GM23338 (cell line): ENCODE data around the gene FOXP2. TPM values are rescaled to one million over a fixed set of nuclear protein-coding genes. Genes with fewer than 3 reads are reported as not detected.

Experiments
- ATAC-seq: fragments of 200-7000 bp; cut with Tn5 transposase; 3 replicates; pipeline ENCODE4 v1.9.1; 2020
- DNase-seq: peaks from one replicate; pipeline ENCODE4 v3.0.0-alpha.2; 2015; ENCODE audit warnings: low spot score
- H2AFZ ChIP-seq: fragments of 200-600 bp; sonication (generic); 2 replicates; pipeline ENCODE4 v1.8.0; 2016; ENCODE audit warnings: antibody characterized with exemption, mild to moderate bottlenecking, moderate library complexity
- H3F3A ChIP-seq: fragments of 200-600 bp; sonication (generic); replicated peaks from 2 replicates; pipeline ENCODE4 v1.8.0; 2017; ENCODE audit warnings: antibody characterized with exemption, mixed run types, low read depth
- H3K27ac ChIP-seq: fragments of 200-600 bp; sonication (generic); 2 replicates; pipeline ENCODE4 v1.6.1; 2016; ENCODE audit warnings: low read depth
- H3K27me3 ChIP-seq: fragments of 200-600 bp; sonication (generic); 2 replicates; pipeline ENCODE4 v1.8.0; 2016; ENCODE audit warnings: mild to moderate bottlenecking, mixed run types, moderate library complexity; ENCODE audit not compliant: insufficient read depth
- H3K36me3 ChIP-seq: fragments of 200-600 bp; sonication (generic); 2 replicates; pipeline ENCODE4 v1.8.0; 2016; ENCODE audit warnings: mild to moderate bottlenecking; ENCODE audit not compliant: insufficient read depth
- H3K4me1 ChIP-seq: fragments of 200-600 bp; sonication (generic); 2 replicates; pipeline ENCODE4 v1.8.0; 2016; ENCODE audit warnings: mild to moderate bottlenecking, moderate library complexity; ENCODE audit not compliant: insufficient read depth
- H3K4me2 ChIP-seq: fragments of 200-600 bp; sonication (generic); 2 replicates; pipeline ENCODE4 v1.7.1; 2017; ENCODE audit warnings: mixed run types
- H3K4me3 ChIP-seq: fragments of 200-600 bp; sonication (generic); 2 replicates; pipeline ENCODE4 v1.6.1; 2016; ENCODE audit warnings: mixed run types
- H3K79me2 ChIP-seq: fragments of 200-600 bp; sonication (generic); replicated peaks from 2 replicates; pipeline ENCODE4 v1.8.0; 2017; ENCODE audit warnings: mild to moderate bottlenecking; ENCODE audit not compliant: insufficient read depth
- H3K9me2 ChIP-seq: fragments of 200-600 bp; sonication (generic); 2 replicates; pipeline ENCODE4 v1.8.0; 2017; ENCODE audit not compliant: insufficient read depth
- H4K20me1 ChIP-seq: fragments of 200-600 bp; sonication (generic); replicated peaks from 2 replicates; pipeline ENCODE4 v1.8.0; 2017; ENCODE audit warnings: mild to moderate bottlenecking; ENCODE audit not compliant: insufficient read depth
- H3K27ac Mint-ChIP-seq: 2 replicates; pipeline ENCODE4 v1.8.0; 2020; ENCODE audit warnings: inconsistent platforms, mild to moderate bottlenecking, moderate library complexity, mixed read lengths
- H3K27me3 Mint-ChIP-seq: 3 replicates; pipeline ENCODE4 v1.8.0; 2022; ENCODE audit warnings: low read depth, mild to moderate bottlenecking, moderate library complexity, mixed read lengths, inconsistent platforms; ENCODE audit not compliant: insufficient read depth, poor library complexity
- H3K36me3 Mint-ChIP-seq: 3 replicates; pipeline ENCODE4 v1.8.0; 2021; ENCODE audit warnings: low read depth, mild to moderate bottlenecking, inconsistent platforms, moderate library complexity, mixed read lengths
- H3K4me1 Mint-ChIP-seq: 3 replicates; pipeline ENCODE4 v1.8.0; 2020; ENCODE audit warnings: mild to moderate bottlenecking, inconsistent platforms, mixed read lengths
- H3K4me3 Mint-ChIP-seq: 3 replicates; pipeline ENCODE4 v1.8.0; 2021; ENCODE audit warnings: moderate library complexity, mild to moderate bottlenecking, inconsistent platforms, mixed read lengths
- H3K9me3 Mint-ChIP-seq: 3 replicates; pipeline ENCODE4 v1.8.0; 2020; ENCODE audit warnings: moderate library complexity, mild to moderate bottlenecking, inconsistent platforms, mixed read lengths
- CREB1 ChIP-seq: fragments of 250-450 bp; sonication (Bioruptor Pico); IDR thresholded peaks from 2 replicates; pipeline ENCODE4 v1.5.0; 2020; ENCODE audit warnings: low read depth, mild to moderate bottlenecking, moderate library complexity
- CTCF ChIP-seq, 2 experiments: fragments of 200-600 bp in 1 of 2; sonication (generic) in 1 of 2; conservative IDR thresholded peaks; 2 replicates each; pipeline versions ENCODE4 v1.5.1 to v1.6.1; 2016 to 2017; ENCODE audit warnings: antibody characterized with exemption in 2 of 2, low read depth in 2 of 2, mild to moderate bottlenecking in 2 of 2, moderate library complexity in 1 of 2
- EZH2 ChIP-seq: fragments of 200-600 bp; sonication (generic); IDR thresholded peaks from one replicate; pipeline ENCODE4 v1.8.0; 2017; ENCODE audit warnings: antibody characterized with exemption, mild to moderate bottlenecking, low read depth; ENCODE audit not compliant: unreplicated experiment
- EZH2phosphoT487 ChIP-seq: fragments of 200-600 bp; sonication (generic); IDR thresholded peaks from one replicate; pipeline ENCODE4 v1.8.1; 2018; ENCODE audit warnings: antibody characterized with exemption; ENCODE audit not compliant: unreplicated experiment
- JUNB ChIP-seq: IDR thresholded peaks from one replicate; pipeline ENCODE4 v1.6.1; 2016; ENCODE audit warnings: antibody characterized with exemption; ENCODE audit not compliant: unreplicated experiment
- POLR2AphosphoS5 ChIP-seq: IDR thresholded peaks from 2 replicates; pipeline ENCODE4 v1.6.1; 2016; ENCODE audit warnings: antibody characterized with exemption, low read depth
- REST ChIP-seq: IDR thresholded peaks from one replicate; pipeline ENCODE4 v1.6.1; 2018; ENCODE audit warnings: antibody characterized with exemption; ENCODE audit not compliant: unreplicated experiment
- STAT1 ChIP-seq: IDR thresholded peaks from one replicate; pipeline ENCODE4 v1.6.1; 2016; ENCODE audit warnings: antibody characterized with exemption; ENCODE audit not compliant: unreplicated experiment
- ZNF331 ChIP-seq: fragments of 250-450 bp; sonication (Bioruptor Pico); IDR thresholded peaks from 2 replicates; pipeline ENCODE4 v1.5.0; 2020; ENCODE audit warnings: low read depth, mild to moderate bottlenecking, moderate library complexity
- ZNF462 ChIP-seq: fragments of 250-450 bp; sonication (Bioruptor Pico); IDR thresholded peaks from 2 replicates; pipeline ENCODE4 v1.5.0; 2020; ENCODE audit warnings: mild to moderate bottlenecking, moderate library complexity
- polyA plus RNA-seq: library from polyadenylated mRNA; unstranded; fragments of >200 nt; fragmentation: Nextera tagmentation; extraction: Ambion mirVana; gene quantifications from 2 replicates; pipeline ENCODE4 v1.2.1, GENCODE V29; 2016
- total RNA-seq: library from RNA; depleted of rRNA; stranded (reverse); fragments of >200 nt; shearing (Covaris generic); gene quantifications from 2 replicates; pipeline ENCODE4 v1.2.3, GENCODE V29; 2014

The FOXP2 gene
- total and polyA plus RNA-seq, 2 experiments from 2014 or later, result 0.03 to 0.24 TPM

- no peaks in the 10 kb centered on the region for H3K27me3 Mint-ChIP-seq
- no peak overlapping the region for H2AFZ ChIP-seq
- H3K4me3 ChIP-seq, result no peak overlapping the region
- no peaks in the 10 kb centered on the region for H3F3A ChIP-seq
- H3K4me3 Mint-ChIP-seq, result no peak overlapping the region
- peak overlapping the region; percentile 66 for H3K27ac Mint-ChIP-seq
- no peaks in the 10 kb centered on the region for H3K9me2 ChIP-seq
- TF ChIP-seq ZNF331 (CRISPR knock-in tag) (no peak), EZH2 (no peak), POLR2AphosphoS5 (no peak), EZH2phosphoT487 (no peak), REST (no peak), STAT1 (no peak), CTCF (conservative IDR thresholded peaks at IDR 0.05; ENCODE audit: low read depth in 2 of 2) (no peak), CREB1 (CRISPR knock-in tag) (no peak), JUNB (no peak), ZNF462 (no peak)
- H3K9me3 Mint-ChIP-seq, result no peaks in the 10 kb centered on the region
- no peaks in the 10 kb centered on the region for H3K36me3 ChIP-seq
- no peaks in the 10 kb centered on the region for H3K36me3 Mint-ChIP-seq
- H3K4me1 Mint-ChIP-seq, result peaks cover 50% of the 10 kb centered on the region
- no peaks in the 10 kb centered on the region for H4K20me1 ChIP-seq
- H3K79me2 ChIP-seq, result no peaks in the 10 kb centered on the region
- H3K4me1 ChIP-seq, result peaks cover 61% of the 10 kb centered on the region
- peak overlapping the region; percentile 50 for H3K4me2 ChIP-seq
- DNase-seq (no peak), ATAC-seq (no peak)
- peak overlapping the region; percentile 64 for H3K27ac ChIP-seq
- no peaks in the 10 kb centered on the region for H3K27me3 ChIP-seq
Observed at GRCh38 chr7:114660126-114660486, 245.5 kb downstream of the FOXP2 start.
